ENCODE data around the gene TMEM135. TPM values are rescaled to one million over a fixed set of nuclear protein-coding genes. Genes with fewer than 3 reads are reported as not detected.

The TMEM135 gene
- total RNA-seq, 5 donors from 2014 or later (not counting 1 experiment from before 2014, with no cell fraction given): 6.3 to 20.8 (median 12.7) TPM

DNA sequence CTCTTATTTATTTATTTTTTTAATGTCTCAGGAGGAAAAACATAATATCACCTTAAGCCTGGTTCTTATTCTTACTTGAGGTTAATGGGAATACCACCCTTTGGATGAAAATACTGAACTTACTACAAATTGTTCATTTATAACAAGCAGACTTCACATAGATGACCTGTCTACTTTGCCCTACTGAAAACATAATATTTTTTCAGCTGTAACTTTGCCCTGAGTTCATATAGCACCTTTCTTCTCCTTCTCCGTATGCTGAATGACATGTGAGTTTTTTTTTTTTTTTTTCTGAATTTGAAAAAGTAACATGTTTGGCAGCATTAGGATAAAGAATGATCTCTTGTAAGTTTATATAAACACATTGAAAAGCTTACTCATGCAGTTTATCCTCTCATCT is 186.8 kb downstream of the TMEM135 start:
- Mint-ChIP-seq H3K27me3 (no peaks in the 10 kb centered on the region), H3K27ac (no peak overlapping the region), H3K36me3 (peaks cover 11% of the 10 kb centered on the region), H3K4me3 (no peak overlapping the region), H3K4me1 (no peaks in the 10 kb centered on the region), H3K9me3 (no peaks in the 10 kb centered on the region)
- POLR2A ChIA-PET: no interaction called here
- DNase-seq (no peak), ATAC-seq (replicated peaks in 1 of 4) (no peak)
- no peaks in the 10 kb centered on the region for H3K9me3 ChIP-seq
- H3K27ac ChIP-seq (ENCODE audit: low read length): no peak overlapping the region
- no peaks in the 10 kb centered on the region for H3K4me1 ChIP-seq (ENCODE audit: control insufficient read depth in 1 of 2, extremely low read depth in 1 of 2, insufficient read depth in 2 of 2, low read length in 2 of 2)
- WGBS (ENCODE audit: insufficient coverage): no CpG with 5 or more reads among the region's 1 CpG
- no peaks in the 10 kb centered on the region for H3K36me3 ChIP-seq (ENCODE audit: control insufficient read depth in 2 of 2, extremely low read depth in 1 of 2, insufficient read depth in 1 of 2, low read length in 1 of 2)
- no peak overlapping the region for H3K4me3 ChIP-seq (ENCODE audit: control insufficient read depth in 1 of 2, extremely low read depth in 1 of 2, low read length in 1 of 2)
- CTCF ChIA-PET: interaction anchor here (0.5 to 0.7 kb wide), 3 partner anchors 129 to 329 kb away, joined by 3 to 6 read pairs (median 5); no protein-coding TSS in a partner anchor
- H3K27me3 ChIP-seq (replicated peaks in 1 of 2; ENCODE audit: control insufficient read depth in 2 of 2, extremely low read depth in 1 of 2, insufficient read depth in 2 of 2, low read length in 1 of 2): no peaks in the 10 kb centered on the region

DNA sequence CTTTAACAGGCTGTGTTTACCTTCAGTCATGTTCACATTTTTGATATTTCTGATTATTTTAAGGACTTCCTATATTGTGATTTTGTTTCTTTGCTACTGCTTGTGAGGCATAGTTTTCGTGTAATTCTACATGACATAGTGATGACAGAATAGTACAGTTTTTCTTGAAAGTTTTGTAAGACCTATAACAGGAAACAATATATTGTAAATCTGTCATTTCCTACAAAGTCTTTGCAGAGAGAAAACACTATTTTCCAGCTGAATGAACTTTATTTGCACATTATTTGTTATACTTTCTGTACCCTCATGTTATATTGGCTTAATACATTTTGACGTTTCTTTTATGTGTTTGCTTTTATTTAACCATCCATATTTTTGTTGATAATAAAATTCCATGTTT is 191.1 kb downstream of the TMEM135 start:
- no peaks in the 10 kb centered on the region for H3K4me1 Mint-ChIP-seq
- Histone ChIP-seq H3K27me3 (replicated peaks in 1 of 2; ENCODE audit: control insufficient read depth in 2 of 2, extremely low read depth in 1 of 2, insufficient read depth in 2 of 2, low read length in 1 of 2) (no peaks in the 10 kb centered on the region), H3K9me3 (peaks cover 2% of the 10 kb centered on the region), H3K4me1 (ENCODE audit: control insufficient read depth in 1 of 2, extremely low read depth in 1 of 2, insufficient read depth in 2 of 2, low read length in 2 of 2) (no peaks in the 10 kb centered on the region), H3K4me3 (ENCODE audit: control insufficient read depth in 1 of 2, extremely low read depth in 1 of 2, low read length in 1 of 2) (no peak overlapping the region), H3K36me3 (ENCODE audit: control insufficient read depth in 2 of 2, extremely low read depth in 1 of 2, insufficient read depth in 1 of 2, low read length in 1 of 2) (no peaks in the 10 kb centered on the region), H3K27ac (ENCODE audit: low read length) (no peak overlapping the region)
- ChIA-PET POLR2A (interaction anchor here in 1 of 2 donors (0.5 kb wide), 1 partner anchor 389 kb away, joined by 3 read pairs; no protein-coding TSS in a partner anchor), CTCF (no interaction called here)
- H3K4me3 Mint-ChIP-seq: no peak overlapping the region
- H3K27me3 Mint-ChIP-seq: no peaks in the 10 kb centered on the region
- DNase-seq (no peak), ATAC-seq (replicated peaks in 1 of 4) (no peak)
- H3K36me3 Mint-ChIP-seq: peaks cover 31% of the 10 kb centered on the region
- no CpG with 5 or more reads among the region's 2 CpGs for WGBS (ENCODE audit: insufficient coverage)
- peaks cover 7 to 26% (median 16%) of the 10 kb centered on the region in 3 donors for H3K9me3 Mint-ChIP-seq
- no peak overlapping the region for H3K27ac Mint-ChIP-seq

DNA sequence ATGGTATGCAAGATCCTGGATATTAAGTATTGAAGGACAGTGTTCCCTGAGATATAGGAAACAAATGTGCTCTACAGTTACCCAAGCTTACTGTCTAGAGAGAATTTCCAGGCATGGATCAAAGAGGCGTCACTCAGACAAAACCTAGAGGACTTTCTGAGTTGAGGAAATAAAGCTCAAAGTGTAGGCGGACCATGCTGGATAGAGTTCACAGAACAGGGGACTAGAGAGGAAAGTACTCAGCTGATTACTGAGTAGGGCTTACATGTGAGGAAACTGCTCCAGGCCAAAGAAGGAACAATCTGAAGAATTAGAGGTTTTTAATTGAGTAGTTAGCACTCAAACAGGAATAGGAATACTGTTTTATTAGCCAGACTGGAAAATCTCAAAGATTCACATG is 193.3 kb downstream of the TMEM135 start:
- ChIA-PET POLR2A (no interaction called here), CTCF (interaction anchor here in 1 of 2 donors (0.6 kb wide), 1 partner anchor 1008 kb away, joined by 4 read pairs; no protein-coding TSS in a partner anchor)
- H3K36me3 ChIP-seq (ENCODE audit: control insufficient read depth in 2 of 2, extremely low read depth in 1 of 2, insufficient read depth in 1 of 2, low read length in 1 of 2): no peaks in the 10 kb centered on the region
- peaks cover 2% of the 10 kb centered on the region for H3K9me3 ChIP-seq
- H3K4me1 ChIP-seq (ENCODE audit: control insufficient read depth in 1 of 2, extremely low read depth in 1 of 2, insufficient read depth in 2 of 2, low read length in 2 of 2): no peaks in the 10 kb centered on the region
- Mint-ChIP-seq H3K36me3 (peaks cover 31% of the 10 kb centered on the region), H3K27me3 (no peaks in the 10 kb centered on the region), H3K9me3 (peaks cover 7 to 26% (median 16%) of the 10 kb centered on the region in 3 donors), H3K4me1 (no peaks in the 10 kb centered on the region), H3K27ac (no peak overlapping the region), H3K4me3 (no peak overlapping the region)
- no peak overlapping the region for H3K27ac ChIP-seq (ENCODE audit: low read length)
- WGBS (ENCODE audit: insufficient coverage): 90% methylated on average over 2 of the region's 2 CpGs
- no peaks in the 10 kb centered on the region for H3K27me3 ChIP-seq (replicated peaks in 1 of 2; ENCODE audit: control insufficient read depth in 2 of 2, extremely low read depth in 1 of 2, insufficient read depth in 2 of 2, low read length in 1 of 2)
- H3K4me3 ChIP-seq (ENCODE audit: control insufficient read depth in 1 of 2, extremely low read depth in 1 of 2, low read length in 1 of 2): no peak overlapping the region
- no peak for ATAC-seq (replicated peaks in 1 of 4)
- DNase-seq: no peak

DNA sequence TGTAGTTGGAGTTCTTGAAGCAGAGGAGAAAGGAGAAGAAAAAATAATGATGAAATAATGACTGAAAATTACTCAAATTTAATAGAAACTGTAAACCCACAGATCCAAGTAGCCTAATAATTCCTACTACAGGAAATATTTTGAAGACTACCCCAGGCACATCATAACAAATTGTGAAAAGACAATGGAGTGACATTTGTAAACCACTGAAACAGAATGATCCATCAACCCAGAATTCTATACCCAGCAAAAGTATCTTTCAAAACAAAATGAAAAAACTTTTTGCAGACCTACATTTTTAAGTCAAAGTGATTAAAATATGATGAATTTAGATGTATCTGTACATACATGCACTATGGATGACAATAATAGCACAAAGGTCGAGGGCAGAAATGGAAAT is 194.6 kb downstream of the TMEM135 start:
- no CpG with 5 or more reads among the region's 1 CpG for WGBS (ENCODE audit: insufficient coverage)
- ChIA-PET CTCF (no interaction called here), POLR2A (no interaction called here)
- Mint-ChIP-seq H3K9me3 (peaks cover 7 to 26% (median 16%) of the 10 kb centered on the region in 3 donors), H3K27ac (no peak overlapping the region), H3K36me3 (peaks cover 40% of the 10 kb centered on the region), H3K4me1 (no peaks in the 10 kb centered on the region), H3K27me3 (no peaks in the 10 kb centered on the region), H3K4me3 (no peak overlapping the region)
- no peak overlapping the region for H3K4me3 ChIP-seq (ENCODE audit: control insufficient read depth in 1 of 2, extremely low read depth in 1 of 2, low read length in 1 of 2)
- no peaks in the 10 kb centered on the region for H3K4me1 ChIP-seq (ENCODE audit: control insufficient read depth in 1 of 2, extremely low read depth in 1 of 2, insufficient read depth in 2 of 2, low read length in 2 of 2)
- no peak for ATAC-seq (replicated peaks in 1 of 4)
- no peak for DNase-seq
- H3K9me3 ChIP-seq: peaks cover 2% of the 10 kb centered on the region
- H3K36me3 ChIP-seq (ENCODE audit: control insufficient read depth in 2 of 2, extremely low read depth in 1 of 2, insufficient read depth in 1 of 2, low read length in 1 of 2): no peaks in the 10 kb centered on the region
- H3K27ac ChIP-seq (ENCODE audit: low read length): no peak overlapping the region
- H3K27me3 ChIP-seq (replicated peaks in 1 of 2; ENCODE audit: control insufficient read depth in 2 of 2, extremely low read depth in 1 of 2, insufficient read depth in 2 of 2, low read length in 1 of 2): no peaks in the 10 kb centered on the region

DNA sequence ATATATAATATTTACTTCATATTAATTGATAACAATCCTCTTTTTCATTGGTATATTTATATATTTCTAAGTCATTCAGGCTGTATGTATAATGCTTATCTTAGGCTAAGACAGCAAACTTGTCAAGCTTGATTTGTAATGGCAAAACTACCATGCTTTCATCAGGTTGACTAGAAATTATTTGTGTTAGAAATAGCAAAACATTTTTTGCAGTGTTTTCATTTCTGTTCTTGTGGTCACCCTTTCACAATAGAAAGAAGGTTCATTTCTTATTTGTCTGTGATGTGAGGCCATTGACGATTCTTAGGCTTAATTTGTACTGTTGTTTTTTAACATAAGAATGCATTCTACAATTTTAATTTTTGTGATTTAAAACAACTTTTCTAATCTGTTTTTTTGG is 197.6 kb downstream of the TMEM135 start:
- ATAC-seq (replicated peaks in 1 of 4) (no peak), DNase-seq (no peak)
- Histone ChIP-seq H3K9me3 (peaks cover 2% of the 10 kb centered on the region), H3K27ac (ENCODE audit: low read length) (no peak overlapping the region), H3K27me3 (replicated peaks in 1 of 2; ENCODE audit: control insufficient read depth in 2 of 2, extremely low read depth in 1 of 2, insufficient read depth in 2 of 2, low read length in 1 of 2) (no peaks in the 10 kb centered on the region), H3K4me1 (ENCODE audit: control insufficient read depth in 1 of 2, extremely low read depth in 1 of 2, insufficient read depth in 2 of 2, low read length in 2 of 2) (no peaks in the 10 kb centered on the region), H3K4me3 (ENCODE audit: control insufficient read depth in 1 of 2, extremely low read depth in 1 of 2, low read length in 1 of 2) (no peak overlapping the region), H3K36me3 (ENCODE audit: control insufficient read depth in 2 of 2, extremely low read depth in 1 of 2, insufficient read depth in 1 of 2, low read length in 1 of 2) (no peaks in the 10 kb centered on the region)
- WGBS (ENCODE audit: insufficient coverage): no CpG with 5 or more reads among the region's 1 CpG
- POLR2A ChIA-PET: no interaction called here
- no peak overlapping the region for H3K4me3 Mint-ChIP-seq
- H3K4me1 Mint-ChIP-seq: peaks cover 0 to 6% (median 0%) of the 10 kb centered on the region in 3 donors
- H3K27me3 Mint-ChIP-seq: no peaks in the 10 kb centered on the region
- peaks cover 7 to 22% (median 16%) of the 10 kb centered on the region in 3 donors for H3K9me3 Mint-ChIP-seq
- H3K36me3 Mint-ChIP-seq: peaks cover 40% of the 10 kb centered on the region
- H3K27ac Mint-ChIP-seq: no peak overlapping the region
- CTCF ChIA-PET: no interaction called here

DNA sequence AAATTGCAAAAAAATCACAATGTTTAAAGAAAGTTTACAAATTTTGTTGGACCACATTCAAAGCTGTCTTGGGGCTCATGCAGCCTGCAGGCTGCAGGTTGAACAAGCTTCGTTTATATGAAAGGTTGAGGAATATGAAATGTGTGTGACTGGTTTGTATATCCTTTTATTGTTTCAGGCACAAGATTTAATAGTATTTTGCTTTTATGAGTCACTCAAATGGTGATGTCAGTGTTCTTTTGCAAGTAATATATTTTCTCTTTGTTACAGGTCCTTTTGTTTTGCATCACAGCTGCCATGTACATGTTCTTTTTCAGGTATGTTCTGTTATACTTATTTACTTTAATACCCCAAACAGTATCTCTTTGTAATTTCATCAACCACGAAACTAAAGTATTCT is 198.6 kb downstream of the TMEM135 start:
- ATAC-seq (replicated peaks in 1 of 4) (no peak), DNase-seq (no peak)
- Mint-ChIP-seq H3K4me1 (peaks cover 0 to 6% (median 0%) of the 10 kb centered on the region in 3 donors), H3K27me3 (no peaks in the 10 kb centered on the region), H3K27ac (no peak overlapping the region), H3K9me3 (peaks cover 4 to 13% (median 10%) of the 10 kb centered on the region in 3 donors), H3K4me3 (no peak overlapping the region), H3K36me3 (peaks cover 30% of the 10 kb centered on the region)
- Histone ChIP-seq H3K27me3 (replicated peaks in 1 of 2; ENCODE audit: control insufficient read depth in 2 of 2, extremely low read depth in 1 of 2, insufficient read depth in 2 of 2, low read length in 1 of 2) (no peaks in the 10 kb centered on the region), H3K9me3 (no peaks in the 10 kb centered on the region), H3K36me3 (ENCODE audit: control insufficient read depth in 2 of 2, extremely low read depth in 1 of 2, insufficient read depth in 1 of 2, low read length in 1 of 2) (no peaks in the 10 kb centered on the region), H3K4me3 (ENCODE audit: control insufficient read depth in 1 of 2, extremely low read depth in 1 of 2, low read length in 1 of 2) (no peak overlapping the region), H3K4me1 (ENCODE audit: control insufficient read depth in 1 of 2, extremely low read depth in 1 of 2, insufficient read depth in 2 of 2, low read length in 2 of 2) (no peaks in the 10 kb centered on the region), H3K27ac (ENCODE audit: low read length) (no peak overlapping the region)
- CTCF ChIA-PET: interaction anchor here in 1 of 2 donors (0.6 kb wide), 1 partner anchor 86 kb away, joined by 4 read pairs; no protein-coding TSS in a partner anchor
- POLR2A ChIA-PET: no interaction called here
- 78% methylated on average over 1 of the region's 2 CpGs for whole genome bisulfite sequencing (ENCODE audit: insufficient coverage)

DNA sequence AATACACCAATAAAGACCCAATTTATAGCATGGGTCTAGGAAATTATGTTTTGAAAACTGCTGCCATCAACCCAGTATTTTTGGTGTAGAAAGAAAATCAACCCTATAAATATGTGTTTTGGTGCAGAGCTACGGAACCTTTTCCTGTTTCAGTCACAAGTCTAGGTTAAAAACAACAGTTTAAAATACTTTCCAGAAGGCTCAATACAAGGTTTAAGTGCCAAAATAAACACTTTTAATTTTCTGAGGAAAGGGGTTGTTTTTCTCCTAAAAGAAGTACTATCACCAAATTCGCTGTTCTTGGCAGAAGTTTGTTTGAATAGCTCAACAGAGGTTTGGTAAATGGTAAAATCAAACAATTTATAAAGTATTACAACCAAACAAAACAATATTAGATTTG is 201.3 kb downstream of the TMEM135 start:
- H3K27me3 ChIP-seq (replicated peaks in 1 of 2; ENCODE audit: control insufficient read depth in 2 of 2, extremely low read depth in 1 of 2, insufficient read depth in 2 of 2, low read length in 1 of 2): no peaks in the 10 kb centered on the region
- Mint-ChIP-seq H3K4me3 (no peak overlapping the region), H3K27ac (no peak overlapping the region), H3K27me3 (no peaks in the 10 kb centered on the region), H3K4me1 (peaks cover 0 to 6% (median 0%) of the 10 kb centered on the region in 3 donors), H3K9me3 (peaks cover 0 to 5% (median 0%) of the 10 kb centered on the region in 3 donors), H3K36me3 (peaks cover 24% of the 10 kb centered on the region)
- H3K27ac ChIP-seq (ENCODE audit: low read length): no peak overlapping the region
- no peaks in the 10 kb centered on the region for H3K4me1 ChIP-seq (ENCODE audit: control insufficient read depth in 1 of 2, extremely low read depth in 1 of 2, insufficient read depth in 2 of 2, low read length in 2 of 2)
- ChIA-PET POLR2A (no interaction called here), CTCF (interaction anchor here in 1 of 2 donors (0.5 kb wide), 2 partner anchors 30 to 77 kb away, joined by 3 read pairs; no protein-coding TSS in a partner anchor)
- H3K36me3 ChIP-seq (ENCODE audit: control insufficient read depth in 2 of 2, extremely low read depth in 1 of 2, insufficient read depth in 1 of 2, low read length in 1 of 2): no peaks in the 10 kb centered on the region
- ATAC-seq (replicated peaks in 1 of 4) (no peak), DNase-seq (no peak)
- H3K4me3 ChIP-seq (ENCODE audit: control insufficient read depth in 1 of 2, extremely low read depth in 1 of 2, low read length in 1 of 2): no peak overlapping the region
- no CpG with 5 or more reads among the region's 2 CpGs for WGBS (ENCODE audit: insufficient coverage)
- no peaks in the 10 kb centered on the region for H3K9me3 ChIP-seq

Measured in T-cell (primary cell).